ENCODE results near the gene DOCK9.
"Not testable (repeated sequence)": the region's sequence is repeated elsewhere in the genome, so short reads cannot be mapped to it uniquely, and the experiment has no call there.

The DOCK9 gene

GRCh38 chr13:98824376-98825160 is 153.3 kb downstream of the DOCK9 start:
- no peak for DNase-seq (ENCODE audit: low read depth, low spot score)

GRCh38 chr13:98823442-98823841 is 154.4 kb downstream of the DOCK9 start:
- no peak for DNase-seq (ENCODE audit: low read depth, low spot score)

- DNase-seq (ENCODE audit: low read depth, low spot score): no peak
These were observed 155.6 kb downstream of the DOCK9 start for GRCh38 chr13:98822225-98822606.

- no peak for DNase-seq (ENCODE audit: low read depth, low spot score)
These were observed 156.3 kb downstream of the DOCK9 start for GRCh38 chr13:98821372-98822224.

GRCh38 chr13:98820744-98821371 is 157.0 kb downstream of the DOCK9 start:
- DNase-seq (ENCODE audit: low read depth, low spot score): no peak

- DNase-seq (ENCODE audit: low read depth, low spot score): no peak
These were observed 157.6 kb downstream of the DOCK9 start for GRCh38 chr13:98820300-98820699.

- no peak for DNase-seq (ENCODE audit: low read depth, low spot score)
These were observed 158.4 kb downstream of the DOCK9 start for GRCh38 chr13:98819382-98820010.

GRCh38 chr13:98816406-98816805 is 161.5 kb downstream of the DOCK9 start:
- DNase-seq (ENCODE audit: low read depth, low spot score): no peak

- no peak for DNase-seq (ENCODE audit: low read depth, low spot score)
These were observed 163.9 kb downstream of the DOCK9 start for GRCh38 chr13:98813993-98814392.

- DNase-seq (ENCODE audit: low read depth, low spot score): not testable (repeated sequence)
These were observed 165.6 kb downstream of the DOCK9 start for GRCh38 chr13:98812186-98812790.

GRCh38 chr13:98810746-98811145 is 167.1 kb downstream of the DOCK9 start:
- no peak for DNase-seq (ENCODE audit: low read depth, low spot score)

GRCh38 chr13:98809345-98809777 is 168.5 kb downstream of the DOCK9 start:
- DNase-seq (ENCODE audit: low read depth, low spot score): no peak

GRCh38 chr13:98807774-98808173 is 170.1 kb downstream of the DOCK9 start:
- no peak for DNase-seq (ENCODE audit: low read depth, low spot score)

- DNase-seq (ENCODE audit: low read depth, low spot score): no peak
These were observed 173.5 kb downstream of the DOCK9 start for GRCh38 chr13:98804336-98804855.

GRCh38 chr13:98803921-98804320 is 173.9 kb downstream of the DOCK9 start:
- no peak for DNase-seq (ENCODE audit: low read depth, low spot score)

GRCh38 chr13:98803111-98803561 is 174.7 kb downstream of the DOCK9 start:
- no peak for DNase-seq (ENCODE audit: low read depth, low spot score)

GRCh38 chr13:98802559-98802958 is 175.3 kb downstream of the DOCK9 start:
- DNase-seq (ENCODE audit: low read depth, low spot score): no peak

GRCh38 chr13:98801626-98802418 is 176.0 kb downstream of the DOCK9 start:
- DNase-seq (ENCODE audit: low read depth, low spot score): no peak

GRCh38 chr13:98800078-98800477 is 177.8 kb downstream of the DOCK9 start:
- DNase-seq (ENCODE audit: low read depth, low spot score): no peak
